PC-3 (cell line): Measurements from ENCODE around the gene KRT80. TPM values are rescaled to one million over a fixed set of nuclear protein-coding genes. Genes with fewer than 3 reads are reported as not detected.

Experiments
- ATAC-seq: fragments of 200-7000 bp; cut with Tn5 transposase; 2 replicates; pipeline ENCODE4 v1.9.1; 2020; ENCODE audit warnings: mild to moderate bottlenecking, moderate library complexity
- BruUV-seq: library from RNA; stranded (reverse); fragments of 400-500 nt; replicated peaks from 2 replicates; lab custom pipeline; 2021; lab: Mats Ljungman, UMichigan
- CTCF ChIA-PET: fragments of 300-600 bp; sonication (Branson Sonifier 250); formaldehyde crosslinking; loops from one replicate; lab custom pipeline; 2022; ENCODE audit warnings: antibody characterized with exemption; lab: Charles Lee
- POLR2A ChIA-PET: fragments of 300-600 bp; sonication (Branson Sonifier 250); formaldehyde crosslinking; loops from one replicate; lab custom pipeline; 2022; ENCODE audit warnings: antibody characterized with exemption; ENCODE audit not compliant: unreplicated experiment; lab: Charles Lee
- DNase-seq: peaks from one replicate; pipeline ENCODE4 v3.0.0-alpha.2; 2015
- H2AFZ ChIP-seq: fragments of 300-600 bp; sonication (generic); 2 replicates; pipeline ENCODE4 v1.6.0; 2016; ENCODE audit warnings: antibody characterized with exemption, low read length
- H3F3A ChIP-seq: fragments of 300-600 bp; sonication (generic); one replicate; pipeline ENCODE4 v1.6.0; 2017; ENCODE audit warnings: antibody characterized with exemption, low read length, control low read depth, mild to moderate bottlenecking; ENCODE audit not compliant: unreplicated experiment
- H3K27ac ChIP-seq: fragments of 300-600 bp; sonication (generic); 2 replicates; pipeline ENCODE4 v1.5.1; 2016; ENCODE audit warnings: mild to moderate bottlenecking, low read length
- H3K27me3 ChIP-seq: fragments of 300-600 bp; sonication (generic); 2 replicates; pipeline ENCODE4 v1.6.1; 2016; ENCODE audit warnings: low read length, mixed read lengths
- H3K36me3 ChIP-seq: fragments of 300-600 bp; sonication (generic); 2 replicates; pipeline ENCODE4 v1.6.1; 2016; ENCODE audit warnings: low read depth, mixed run types, low read length, mixed read lengths
- H3K4me1 ChIP-seq: fragments of 300-600 bp; sonication (generic); 2 replicates; pipeline ENCODE4 v1.5.1; 2016; ENCODE audit warnings: low read length; ENCODE audit not compliant: insufficient read depth
- H3K4me2 ChIP-seq: fragments of 300-600 bp; sonication (generic); 2 replicates; pipeline ENCODE4 v1.6.0; 2016; ENCODE audit warnings: low read length
- H3K4me3 ChIP-seq: fragments of 300-600 bp; sonication (generic); 2 replicates; pipeline ENCODE4 v1.5.1; 2016; ENCODE audit warnings: mild to moderate bottlenecking, low read length, mixed read lengths
- H3K79me2 ChIP-seq: fragments of 300-600 bp; sonication (generic); 2 replicates; pipeline ENCODE4 v1.6.1; 2017; ENCODE audit warnings: low read length, mixed read lengths
- H3K9ac ChIP-seq: fragments of 300-600 bp; sonication (generic); 2 replicates; pipeline ENCODE4 v1.6.0; 2016; ENCODE audit warnings: mild to moderate bottlenecking, low read length
- H3K9me2 ChIP-seq: fragments of 300-600 bp; sonication (generic); replicated peaks from 2 replicates; pipeline ENCODE4 v1.6.1; 2016; ENCODE audit warnings: mixed run types, low read length, mixed read lengths
- H3K9me3 ChIP-seq: fragments of 300-600 bp; sonication (generic); 2 replicates; pipeline ENCODE4 v1.6.1; 2016; ENCODE audit warnings: low read length, mixed read lengths
- H4K20me1 ChIP-seq: fragments of 300-600 bp; sonication (generic); 2 replicates; pipeline ENCODE4 v1.6.1; 2016; ENCODE audit warnings: low read length, mixed read lengths
- EZH2 ChIP-seq: fragments of 300-600 bp; sonication (generic); IDR thresholded peaks from one replicate; pipeline ENCODE4 v1.6.1; 2017; ENCODE audit warnings: antibody characterized with exemption, mild to moderate bottlenecking, low read length; ENCODE audit not compliant: unreplicated experiment
- EZH2phosphoT487 ChIP-seq: fragments of 300-600 bp; sonication (generic); IDR thresholded peaks from 2 replicates; pipeline ENCODE4 v1.6.1; 2018; ENCODE audit warnings: mild to moderate bottlenecking, antibody characterized with exemption, low read length, borderline replicate concordance
- intact Hi-C: fragments of 100-400 bp; cut with micrococcal nuclease; formaldehyde crosslinking; loops from 2 replicates; pipeline ENCODE4 v1.9.0; 2023
- total RNA-seq: library from RNA; depleted of rRNA; stranded (reverse); fragments of >200 nt; gene quantifications from 2 replicates; pipeline ENCODE4 v1.2.3, GENCODE V29; 2014
- TF ChIP-seq, protein P1 (sequence below): fragments of 300-600 bp; sonication (generic); conservative IDR thresholded peaks from 2 replicates; pipeline ENCODE4 v1.5.1; 2017; ENCODE audit warnings: antibody characterized with exemption, low read depth, mild to moderate bottlenecking, low read length

The KRT80 gene
- total RNA-seq, 1 experiment from 2014 or later: 19.8 TPM

DNA sequence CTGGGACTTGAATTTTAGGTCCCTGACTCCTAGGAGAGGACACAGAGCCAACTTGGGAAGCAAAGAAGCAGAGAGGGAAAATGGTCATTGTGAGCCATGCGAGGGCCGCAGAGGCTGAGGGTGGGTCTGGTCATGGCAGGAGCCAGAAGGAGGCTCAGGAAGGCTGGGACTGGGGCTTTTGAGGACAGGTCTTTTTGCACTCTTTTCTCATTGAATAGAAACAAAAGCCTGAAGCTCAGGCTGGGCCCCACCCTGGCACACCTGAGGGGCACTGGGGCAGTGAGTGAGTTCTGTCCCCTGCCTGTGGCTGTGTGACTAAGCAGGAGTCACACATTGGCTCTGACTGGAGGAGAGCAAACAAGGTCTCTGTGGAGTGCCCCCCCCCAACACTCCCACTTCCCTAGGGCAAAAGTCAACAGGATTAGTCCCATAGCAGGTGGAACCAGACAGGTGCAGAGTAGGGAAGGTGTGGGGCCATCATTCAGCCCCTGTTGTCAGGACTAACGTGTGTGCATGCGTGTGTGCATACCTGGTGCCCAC, 44.1 kb upstream of the KRT80 start:
- peak overlapping the region; percentile 92 for H3K9ac ChIP-seq
- ATAC-seq (peak; percentile 66), DNase-seq (peak; percentile 95)
- H3K9me3 ChIP-seq: no peaks in the 10 kb centered on the region
- H3K4me3 ChIP-seq: peak overlapping the region; percentile 94
- no peak overlapping the region for H2AFZ ChIP-seq
- ChIA-PET POLR2A (interaction anchor here (0.6 to 1.5 kb wide), 2 partner anchors 23 to 89 kb away, joined by 3 to 5 read pairs; no protein-coding TSS in a partner anchor), CTCF (interaction anchor here (0.5 to 0.8 kb wide), 3 partner anchors 44 to 92 kb away, joined by 3 to 6 read pairs (median 3); no protein-coding TSS in a partner anchor)
- H3K27me3 ChIP-seq: no peaks in the 10 kb centered on the region
- TF ChIP-seq, protein P1, sequence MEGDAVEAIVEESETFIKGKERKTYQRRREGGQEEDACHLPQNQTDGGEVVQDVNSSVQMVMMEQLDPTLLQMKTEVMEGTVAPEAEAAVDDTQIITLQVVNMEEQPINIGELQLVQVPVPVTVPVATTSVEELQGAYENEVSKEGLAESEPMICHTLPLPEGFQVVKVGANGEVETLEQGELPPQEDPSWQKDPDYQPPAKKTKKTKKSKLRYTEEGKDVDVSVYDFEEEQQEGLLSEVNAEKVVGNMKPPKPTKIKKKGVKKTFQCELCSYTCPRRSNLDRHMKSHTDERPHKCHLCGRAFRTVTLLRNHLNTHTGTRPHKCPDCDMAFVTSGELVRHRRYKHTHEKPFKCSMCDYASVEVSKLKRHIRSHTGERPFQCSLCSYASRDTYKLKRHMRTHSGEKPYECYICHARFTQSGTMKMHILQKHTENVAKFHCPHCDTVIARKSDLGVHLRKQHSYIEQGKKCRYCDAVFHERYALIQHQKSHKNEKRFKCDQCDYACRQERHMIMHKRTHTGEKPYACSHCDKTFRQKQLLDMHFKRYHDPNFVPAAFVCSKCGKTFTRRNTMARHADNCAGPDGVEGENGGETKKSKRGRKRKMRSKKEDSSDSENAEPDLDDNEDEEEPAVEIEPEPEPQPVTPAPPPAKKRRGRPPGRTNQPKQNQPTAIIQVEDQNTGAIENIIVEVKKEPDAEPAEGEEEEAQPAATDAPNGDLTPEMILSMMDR: no peak
- no peak for TF ChIP-seq EZH2phosphoT487
- no peak for TF ChIP-seq EZH2
- BruUV-seq: no TSS peak
- peaks cover 73% of the 10 kb centered on the region for H3K79me2 ChIP-seq
- H3F3A ChIP-seq: peaks cover 30% of the 10 kb centered on the region
- H3K4me2 ChIP-seq: peak overlapping the region; percentile 99
- H4K20me1 ChIP-seq: peaks cover 36% of the 10 kb centered on the region
- H3K27ac ChIP-seq: peak overlapping the region; percentile 91
- no peaks in the 10 kb centered on the region for H3K9me2 ChIP-seq
- intact Hi-C loops: no loop called here
- peaks cover 61% of the 10 kb centered on the region for H3K36me3 ChIP-seq
- peaks cover 78% of the 10 kb centered on the region for H3K4me1 ChIP-seq

DNA sequence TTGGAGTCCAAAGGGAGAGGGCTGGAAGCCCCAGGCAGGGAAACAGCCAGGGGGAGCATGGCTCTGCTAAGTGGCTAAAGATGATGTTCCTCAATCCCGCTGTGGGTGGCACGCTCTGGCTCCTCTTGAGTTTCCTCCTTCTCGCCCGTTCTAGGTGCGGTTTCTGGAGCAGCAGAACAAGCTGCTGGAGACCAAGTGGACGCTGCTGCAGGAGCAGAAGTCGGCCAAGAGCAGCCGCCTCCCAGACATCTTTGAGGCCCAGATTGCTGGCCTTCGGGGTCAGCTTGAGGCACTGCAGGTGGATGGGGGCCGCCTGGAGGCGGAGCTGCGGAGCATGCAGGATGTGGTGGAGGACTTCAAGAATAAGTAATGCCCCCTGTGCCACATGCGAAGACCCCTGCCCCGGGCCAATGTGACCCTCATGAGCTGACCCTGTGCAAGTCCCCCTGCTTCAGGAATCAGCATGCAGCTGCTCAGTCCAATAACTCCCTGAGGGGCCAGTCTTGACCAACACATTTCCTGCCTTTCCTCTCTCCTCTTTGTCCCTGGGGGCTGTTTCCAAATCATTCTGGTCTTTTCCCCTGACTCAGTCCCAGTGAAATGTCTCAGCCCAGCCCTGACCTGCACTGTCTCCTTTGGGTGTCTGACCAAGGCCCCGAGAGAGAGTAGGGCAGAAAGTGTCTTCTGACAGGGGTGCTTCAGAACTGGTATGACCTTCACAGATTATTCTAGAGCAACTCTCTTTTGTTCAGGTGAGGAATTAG, 43.4 kb upstream of the KRT80 start:
- Histone ChIP-seq H3K4me2 (peak overlapping the region; percentile 99), H3K79me2 (peaks cover 77% of the 10 kb centered on the region)

More for the DNA sequence above, 43.4 kb upstream of the KRT80 start:
- H3F3A ChIP-seq: peaks cover 30% of the 10 kb centered on the region
- peak; percentile 41 for DNase-seq
- ChIA-PET CTCF (interaction anchor here (0.5 to 1.2 kb wide), 5 partner anchors 41 to 91 kb away, joined by 3 to 6 read pairs (median 3); no protein-coding TSS in a partner anchor), POLR2A (interaction anchor here (0.6 to 1.5 kb wide), 2 partner anchors 24 to 88 kb away, joined by 3 to 5 read pairs; no protein-coding TSS in a partner anchor)
- H3K27me3 ChIP-seq: no peaks in the 10 kb centered on the region
- ATAC-seq: no peak
- H2AFZ ChIP-seq: no peak overlapping the region
- BruUV-seq: TSS peak; percentile 80
- peak overlapping the region; percentile 94 for H3K4me3 ChIP-seq
- H3K9me2 ChIP-seq: no peaks in the 10 kb centered on the region
- peaks cover 83% of the 10 kb centered on the region for H3K4me1 ChIP-seq
- H3K9ac ChIP-seq: peak overlapping the region; percentile 92
- intact Hi-C loops: no loop called here
- H3K9me3 ChIP-seq: no peaks in the 10 kb centered on the region
- no peak for TF ChIP-seq EZH2
- TF ChIP-seq, protein P1: no peak
- TF ChIP-seq EZH2phosphoT487: no peak
- peak overlapping the region; percentile 91 for H3K27ac ChIP-seq
- H4K20me1 ChIP-seq: peaks cover 36% of the 10 kb centered on the region
- H3K36me3 ChIP-seq: peaks cover 61% of the 10 kb centered on the region
